ENCODE results near the gene SPPL2B. TPM values are rescaled to one million over a fixed set of nuclear protein-coding genes. Genes with fewer than 3 reads are reported as not detected.
A peak's percentile ranks its signal among the peaks of the same experiment; 100 is the strongest.

The SPPL2B gene
- total RNA-seq, 1 donor = 32.6 TPM

GRCh38 chr19:2282062-2282861 is 46.2 kb upstream of the SPPL2B start, which contains the start of gene PEAK3:
TSS of gene PEAK3 (minus strand) at chr19:2282175. CDS start at chr19:2280931, 1,244 bp downstream.
- H3K27me3 ChIP-seq (ENCODE audit: insufficient read depth, low read length) = no peaks in the 10 kb centered on the region
- H3K4me2 ChIP-seq (ENCODE audit: insufficient read depth, low read length) = peak within 1 kb of the TSS; percentile 65
- peak; percentile 96 for DNase-seq (ENCODE audit: insufficient read length, low spot score, missing footprints)
- H3K9me3 ChIP-seq (ENCODE audit: low read depth, low read length) = no peaks in the 10 kb centered on the region
- TF ChIP-seq CTCF (IDR thresholded peaks at IDR 0.05; ENCODE audit: extremely low read depth, low read depth, low read length) = no peak
- peaks cover 7% of the 10 kb centered on the region for H3K4me1 ChIP-seq (ENCODE audit: insufficient read depth, low read length)
- peak within 1 kb of the TSS; percentile 55 for H3K4me3 ChIP-seq (ENCODE audit: insufficient read depth, low read length)
- H3K36me3 ChIP-seq (ENCODE audit: insufficient read depth, low read length) = no peaks in the 10 kb centered on the region
- H3K79me2 ChIP-seq (ENCODE audit: insufficient read depth, low read length) = peaks cover 4% of the 10 kb centered on the region
- H4K20me1 ChIP-seq (ENCODE audit: insufficient read depth, low read length) = peaks cover 48% of the 10 kb centered on the region
- H2AFZ ChIP-seq (ENCODE audit: low read length) = no peak within 1 kb of the TSS
- no peak within 1 kb of the TSS for H3K27ac ChIP-seq (ENCODE audit: low read depth, low read length)

GRCh38 chr19:2282862-2283237 is 45.6 kb upstream of the SPPL2B start:
- no peak overlapping the region for H3K4me2 ChIP-seq (ENCODE audit: insufficient read depth, low read length)
- no peak for TF ChIP-seq CTCF (IDR thresholded peaks at IDR 0.05; ENCODE audit: extremely low read depth, low read depth, low read length)

GRCh38 chr19:2283835-2284507 is 44.5 kb upstream of the SPPL2B start:
- no peak for TF ChIP-seq CTCF (IDR thresholded peaks at IDR 0.05; ENCODE audit: extremely low read depth, low read depth, low read length)
- Histone ChIP-seq H2AFZ (ENCODE audit: low read length) (no peak overlapping the region), H3K4me2 (ENCODE audit: insufficient read depth, low read length) (no peak overlapping the region), H3K4me3 (ENCODE audit: insufficient read depth, low read length) (no peak overlapping the region), H3K27ac (ENCODE audit: low read depth, low read length) (no peak overlapping the region), H3K9me3 (ENCODE audit: low read depth, low read length) (no peaks in the 10 kb centered on the region), H4K20me1 (ENCODE audit: insufficient read depth, low read length) (peaks cover 59% of the 10 kb centered on the region), H3K79me2 (ENCODE audit: insufficient read depth, low read length) (no peaks in the 10 kb centered on the region), H3K36me3 (ENCODE audit: insufficient read depth, low read length) (no peaks in the 10 kb centered on the region), H3K4me1 (ENCODE audit: insufficient read depth, low read length) (peaks cover 7% of the 10 kb centered on the region), H3K27me3 (ENCODE audit: insufficient read depth, low read length) (peaks cover 7% of the 10 kb centered on the region)
- peak; percentile 10 for DNase-seq (ENCODE audit: insufficient read length, low spot score, missing footprints)

More at GRCh38 chr19:2282862-2283237, 45.6 kb upstream of the SPPL2B start:
- H3K9me3 ChIP-seq (ENCODE audit: low read depth, low read length) = no peaks in the 10 kb centered on the region
- peaks cover 4% of the 10 kb centered on the region for H3K79me2 ChIP-seq (ENCODE audit: insufficient read depth, low read length)
- no peak for DNase-seq (ENCODE audit: insufficient read length, low spot score, missing footprints)
- peaks cover 7% of the 10 kb centered on the region for H3K4me1 ChIP-seq (ENCODE audit: insufficient read depth, low read length)
- no peak overlapping the region for H3K4me3 ChIP-seq (ENCODE audit: insufficient read depth, low read length)
- H3K27me3 ChIP-seq (ENCODE audit: insufficient read depth, low read length) = no peaks in the 10 kb centered on the region
- peaks cover 52% of the 10 kb centered on the region for H4K20me1 ChIP-seq (ENCODE audit: insufficient read depth, low read length)
- H3K27ac ChIP-seq (ENCODE audit: low read depth, low read length) = no peak overlapping the region
- no peak overlapping the region for H2AFZ ChIP-seq (ENCODE audit: low read length)
- no peaks in the 10 kb centered on the region for H3K36me3 ChIP-seq (ENCODE audit: insufficient read depth, low read length)

All from osteoblast (primary cell).